Dedifferentiated amniotic fluid mesenchymal stem cell (primary cell): Measurements from ENCODE around the gene SMYD4.
A peak's percentile ranks its signal among the peaks of the same experiment; 100 is the strongest.
"Not testable (repeated sequence)": the region's sequence is repeated elsewhere in the genome, so short reads cannot be mapped to it uniquely, and the experiment has no call there.

Source experiments
- DNase-seq: peaks from one replicate; pipeline ENCODE4 v3.0.0-alpha.2; 2016; ENCODE audit errors: extremely low spot score

The SMYD4 gene

DNA sequence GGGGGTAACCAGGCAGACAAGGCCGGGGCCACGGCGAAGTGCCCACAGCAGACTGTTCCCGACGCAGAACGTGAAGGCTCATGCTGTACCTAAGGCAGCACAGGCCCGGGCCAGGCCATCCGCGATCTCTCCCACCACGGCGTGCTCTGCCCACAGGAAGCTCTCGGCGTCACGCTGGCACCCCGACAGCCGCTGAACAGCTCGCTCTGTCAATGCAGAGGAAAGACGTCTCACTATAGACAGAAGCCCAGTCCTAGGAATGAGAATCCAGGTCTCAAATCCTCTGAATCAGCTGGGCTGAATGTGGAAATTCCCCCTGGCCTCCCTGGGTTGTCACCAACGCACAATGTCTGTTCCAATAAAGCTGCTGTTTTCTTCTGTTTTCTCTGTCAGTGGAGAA lies 46.4 kb downstream of the SMYD4 start:
- no peak for DNase-seq

DNA sequence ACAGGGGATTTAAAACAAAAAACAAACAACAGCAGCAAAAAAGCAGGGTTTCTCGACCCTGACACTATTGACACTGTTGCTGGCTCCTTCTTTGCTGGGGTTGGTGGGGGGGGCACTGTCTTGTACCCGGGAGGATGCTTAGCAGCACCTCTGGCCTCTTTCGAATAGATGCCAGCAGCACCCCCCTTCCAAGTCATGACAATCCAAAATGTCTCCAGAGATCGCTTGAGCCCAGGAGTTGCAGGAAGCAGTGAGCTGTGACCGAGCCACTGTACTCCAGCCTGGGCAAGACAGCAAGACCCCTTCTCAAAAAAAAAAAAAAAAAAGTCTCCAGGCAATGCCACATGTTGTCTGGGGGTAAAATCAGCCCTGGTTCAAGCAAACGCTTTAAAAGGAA lies 47.5 kb downstream of the SMYD4 start:
- DNase-seq = no peak

DNA sequence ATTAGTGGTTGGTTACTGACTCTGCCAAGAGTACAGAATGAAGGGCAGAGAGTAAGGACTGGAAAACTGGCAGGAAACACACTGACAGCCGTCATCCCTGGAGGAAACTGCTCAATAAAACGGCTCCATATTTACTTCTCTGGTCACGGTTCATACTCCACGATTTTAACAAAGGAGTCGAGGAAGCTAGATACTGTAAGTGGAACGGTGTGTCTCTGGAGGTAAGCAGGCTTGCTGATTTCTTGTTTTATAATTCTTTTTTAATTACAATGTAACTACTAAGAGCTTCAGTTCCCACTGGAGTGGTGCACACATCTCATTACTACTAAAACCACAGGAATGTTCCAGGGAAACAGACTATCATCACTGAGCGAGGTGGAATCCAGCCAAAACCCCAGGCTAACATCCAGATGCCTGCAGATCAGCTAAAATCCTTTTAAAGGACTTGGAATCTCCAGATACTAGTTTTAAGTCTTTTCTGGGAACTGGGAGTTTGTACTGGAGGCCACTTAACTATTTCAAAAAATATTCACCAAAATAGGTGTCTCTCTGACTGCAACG lies 50.1 kb downstream of the SMYD4 start:
- DNase-seq = peak; percentile 92

DNA sequence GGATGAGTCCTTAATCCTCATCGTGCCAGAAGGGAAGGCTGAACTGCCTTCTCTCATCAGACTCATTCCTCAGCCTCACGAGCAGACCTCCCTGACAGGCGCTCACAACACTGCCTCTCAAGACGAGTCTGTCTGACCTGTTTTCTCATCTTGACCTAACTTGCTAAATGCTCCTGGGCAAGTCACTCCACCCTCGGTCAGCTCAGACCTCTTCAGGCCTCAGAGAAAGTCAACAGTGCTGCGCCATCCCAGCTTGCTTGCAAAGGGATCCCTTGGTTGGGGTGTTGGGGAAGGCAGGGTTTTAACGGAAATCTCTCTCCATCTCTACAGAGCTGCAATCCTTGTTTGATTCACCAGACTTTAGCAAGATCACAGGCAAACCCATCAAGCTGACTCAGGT lies 52.8 kb downstream of the SMYD4 start:
- DNase-seq = no peak

DNA sequence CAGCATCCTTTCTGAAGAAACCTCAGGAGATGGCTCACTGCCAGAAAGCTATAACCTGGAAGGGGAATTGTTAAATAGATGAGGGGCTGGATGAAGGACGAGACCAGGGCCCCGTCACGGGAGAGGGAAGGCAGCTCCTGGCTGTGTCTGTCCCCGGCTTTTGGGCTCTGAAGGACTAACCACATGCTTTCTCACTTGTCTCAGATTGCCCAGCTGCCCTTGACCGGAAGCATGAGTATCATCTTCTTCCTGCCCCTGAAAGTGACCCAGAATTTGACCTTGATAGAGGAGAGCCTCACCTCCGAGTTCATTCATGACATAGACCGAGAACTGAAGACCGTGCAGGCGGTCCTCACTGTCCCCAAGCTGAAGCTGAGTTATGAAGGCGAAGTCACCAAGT lies 53.4 kb downstream of the SMYD4 start:
- no peak for DNase-seq

DNA sequence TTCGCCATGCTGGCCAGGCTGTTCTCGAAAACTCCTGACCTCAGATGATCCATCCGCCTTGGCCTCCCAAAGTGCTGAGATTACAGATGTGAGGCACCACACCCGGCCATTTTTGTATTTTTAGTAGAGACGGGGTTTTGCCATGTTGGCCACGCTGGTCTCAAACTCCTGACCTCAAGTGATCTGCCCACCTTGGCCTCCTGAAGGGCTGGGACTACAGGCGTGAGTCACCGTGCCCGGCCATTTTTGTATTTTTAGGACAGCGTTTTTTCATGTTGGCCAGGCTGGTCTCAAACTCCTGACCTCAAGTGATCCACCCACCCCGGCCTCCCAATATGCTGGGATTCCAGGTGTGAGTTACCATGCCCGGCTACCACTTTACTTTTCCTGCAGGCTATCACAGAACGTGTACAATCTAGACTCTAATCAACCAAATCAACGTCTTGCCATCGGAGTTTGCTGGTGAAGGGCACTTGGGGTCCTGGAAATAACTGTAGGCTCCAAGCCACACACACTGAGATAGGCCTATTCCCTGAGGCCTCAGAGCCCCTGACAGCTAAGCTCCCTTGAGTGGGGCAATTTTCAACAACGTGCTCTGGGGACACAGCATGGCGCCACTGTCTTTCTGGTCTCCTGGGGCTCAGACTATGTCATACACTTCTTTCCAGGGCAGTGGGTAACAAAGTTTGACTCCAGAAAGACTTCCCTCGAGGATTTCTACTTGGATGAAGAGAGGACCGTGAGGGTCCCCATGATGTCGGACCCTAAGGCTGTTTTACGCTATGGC lies 55.1 kb downstream of the SMYD4 start:
- DNase-seq = no peak

DNA sequence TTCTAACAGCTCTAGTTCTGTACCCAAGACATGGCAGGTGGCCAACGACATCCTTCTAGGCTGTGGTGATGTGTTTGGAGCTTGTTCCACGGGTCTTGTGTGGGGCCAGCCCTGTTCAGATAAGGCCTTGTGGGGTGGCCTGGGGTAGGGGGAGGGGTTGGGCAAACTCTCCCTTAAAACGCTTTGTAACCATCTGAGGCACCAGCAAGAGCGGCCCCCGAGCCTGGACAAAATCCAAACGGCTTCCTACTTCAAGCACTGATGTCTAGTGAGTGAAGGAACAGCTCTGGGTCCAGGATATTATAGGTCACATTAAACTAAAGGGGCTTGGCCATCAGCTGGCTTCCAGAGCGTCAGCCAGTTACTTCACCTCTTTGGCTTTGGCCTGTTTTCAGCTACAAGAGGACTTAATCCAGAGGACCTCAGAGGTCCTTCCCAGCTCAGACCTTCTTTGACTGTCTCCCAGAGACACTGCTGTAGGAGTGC lies 56.0 kb downstream of the SMYD4 start:
- DNase-seq = no peak

DNA sequence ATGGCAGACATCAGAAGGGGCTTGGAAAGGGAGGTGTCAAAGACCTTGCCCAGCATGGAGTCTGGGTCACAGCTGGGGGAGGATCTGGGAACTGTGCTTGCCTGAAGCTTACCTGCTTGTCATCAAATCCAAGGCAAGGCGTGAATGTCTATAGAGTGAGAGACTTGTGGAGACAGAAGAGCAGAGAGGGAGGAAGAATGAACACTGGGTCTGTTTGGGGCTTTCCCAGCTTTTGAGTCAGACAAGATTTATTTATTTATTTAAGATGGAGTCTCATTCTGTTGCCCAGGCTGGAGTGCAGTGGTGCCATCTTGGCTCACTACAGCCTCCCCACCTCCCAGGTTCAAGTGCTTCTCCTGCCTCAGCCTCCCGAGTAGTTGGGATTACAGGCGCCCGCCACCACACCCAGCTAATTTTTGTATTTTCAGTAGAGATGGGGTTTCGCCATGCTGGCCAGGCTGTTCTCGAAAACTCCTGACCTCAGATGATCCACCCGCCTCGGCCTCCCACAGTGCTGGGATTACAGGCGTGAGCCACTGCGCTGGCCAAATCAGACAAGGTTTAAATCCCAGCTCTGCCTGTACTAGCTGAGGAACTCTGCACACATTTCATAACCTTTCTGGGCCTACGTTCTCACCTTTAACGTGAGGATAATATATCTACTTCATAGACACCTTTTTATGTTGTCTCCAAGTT lies 56.6 kb downstream of the SMYD4 start:
- DNase-seq = not testable (repeated sequence)

DNA sequence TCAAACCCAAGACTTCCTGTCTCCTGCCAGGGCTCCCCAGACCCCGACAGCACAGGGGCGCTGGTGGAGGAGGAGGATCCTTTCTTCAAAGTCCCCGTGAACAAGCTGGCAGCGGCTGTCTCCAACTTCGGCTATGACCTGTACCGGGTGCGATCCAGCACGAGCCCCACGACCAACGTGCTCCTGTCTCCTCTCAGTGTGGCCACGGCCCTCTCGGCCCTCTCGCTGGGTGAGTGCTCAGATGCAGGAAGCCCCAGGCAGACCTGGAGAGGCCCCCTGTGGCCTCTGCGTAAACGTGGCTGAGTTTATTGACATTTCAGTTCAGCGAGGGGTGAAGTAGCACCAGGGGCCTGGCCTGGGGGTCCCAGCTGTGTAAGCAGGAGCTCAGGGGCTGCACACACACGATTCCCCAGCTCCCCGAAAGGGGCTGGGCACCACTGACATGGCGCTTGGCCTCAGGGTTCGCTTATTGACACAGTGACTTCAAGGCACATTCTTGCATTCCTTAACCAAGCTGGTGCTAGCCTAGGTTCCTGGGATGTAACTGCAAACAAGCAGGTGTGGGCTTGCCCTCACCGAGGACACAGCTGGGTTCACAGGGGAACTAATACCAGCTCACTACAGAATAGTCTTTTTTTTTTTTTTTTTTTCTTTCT lies 59.8 kb downstream of the SMYD4 start:
- DNase-seq = no peak

DNA sequence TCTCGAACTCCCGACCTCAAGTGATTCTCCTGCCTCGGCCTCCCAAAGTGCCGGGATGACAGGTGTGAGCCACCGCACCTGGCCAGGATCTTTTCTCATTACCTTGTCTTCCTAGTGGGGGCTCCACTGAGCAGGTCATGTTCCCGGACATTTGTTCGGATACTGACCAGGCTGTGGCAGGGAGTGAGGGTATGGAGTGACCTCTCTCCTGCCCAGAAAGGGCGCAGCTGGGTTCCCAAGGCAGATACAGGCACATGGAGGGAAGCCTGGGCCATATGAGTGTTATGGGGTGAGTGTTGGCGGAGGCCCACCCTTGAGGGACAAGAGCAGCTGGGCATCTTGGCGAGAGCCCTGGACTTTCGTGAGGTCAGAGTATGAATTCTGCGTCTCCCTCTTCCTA lies 62.3 kb downstream of the SMYD4 start:
- no peak for DNase-seq

DNA sequence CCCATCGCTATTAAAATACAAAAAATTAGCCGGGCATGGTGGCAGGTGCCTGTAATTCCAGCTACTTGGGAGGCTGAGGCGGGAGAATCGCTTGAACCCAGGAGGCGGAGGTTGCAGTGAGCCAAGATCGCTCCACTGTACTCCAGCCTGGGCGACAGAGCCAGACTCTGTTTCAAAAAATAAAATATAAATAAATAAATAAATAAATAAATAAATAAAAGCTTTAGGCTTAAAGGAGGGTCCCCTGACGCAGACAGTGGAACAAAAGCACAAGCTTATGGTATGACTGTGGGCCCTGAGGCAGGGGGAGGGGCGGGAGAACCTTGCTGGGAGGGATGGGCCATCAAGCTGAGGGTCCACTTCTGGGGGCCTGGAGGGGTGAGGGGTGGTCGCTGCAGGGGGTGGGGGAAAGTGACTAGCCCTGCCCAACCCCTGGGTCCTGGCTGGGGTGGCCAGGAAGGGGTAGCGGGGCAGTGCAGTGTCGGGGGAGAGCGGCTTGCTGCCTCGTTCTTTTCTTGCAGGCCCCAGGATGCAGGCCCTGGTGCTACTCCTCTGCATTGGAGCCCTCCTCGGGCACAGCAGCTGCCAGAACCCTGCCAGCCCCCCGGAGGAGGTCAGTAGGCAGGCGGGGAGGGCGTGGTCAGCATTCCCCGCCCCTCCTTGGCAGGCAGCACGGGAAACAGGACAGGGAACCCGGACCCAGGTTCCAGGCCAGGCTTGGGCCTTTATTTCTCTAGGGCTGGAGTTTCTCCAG lies 63.1 kb downstream of the SMYD4 start:
- DNase-seq = no peak

DNA sequence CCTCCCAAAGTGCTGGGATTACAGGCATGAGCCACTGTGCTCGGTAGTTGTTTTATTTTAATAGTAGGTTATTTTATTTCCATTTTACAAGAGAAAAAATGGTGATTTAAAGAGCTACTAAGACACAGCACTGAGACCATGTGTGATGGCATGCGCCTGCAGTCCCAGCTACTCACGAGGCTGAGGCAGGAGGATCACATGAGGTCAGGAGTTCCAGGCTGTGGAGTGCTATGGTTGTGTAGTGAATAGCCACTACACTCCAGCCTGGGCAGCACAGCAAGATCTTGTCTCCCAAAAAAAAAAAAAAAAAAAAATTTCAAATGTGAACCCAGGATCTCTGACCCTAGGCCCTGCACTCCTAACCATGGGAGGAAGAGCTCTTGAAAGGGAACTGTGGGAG lies 64.1 kb downstream of the SMYD4 start:
- no peak for DNase-seq

DNA sequence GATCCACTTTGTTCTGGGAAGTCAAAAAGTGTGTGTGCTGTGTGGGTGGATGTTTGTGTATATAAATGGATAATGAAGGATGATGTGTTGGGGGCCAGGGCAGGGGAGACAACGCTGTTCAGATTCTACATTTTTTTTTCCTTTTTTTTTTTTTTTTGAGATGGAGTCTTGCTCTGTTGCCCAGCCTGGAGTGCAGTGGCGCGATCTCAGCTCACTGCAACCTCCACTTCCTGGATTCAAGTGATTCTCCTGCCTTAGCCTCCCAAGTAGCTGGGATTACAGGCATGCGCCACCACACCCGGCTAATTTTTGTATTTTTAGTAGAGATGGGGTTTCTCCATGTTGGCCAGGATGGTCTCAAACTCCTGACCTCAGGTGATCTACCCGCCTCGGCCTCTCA lies 65.0 kb downstream of the SMYD4 start:
- DNase-seq = not testable (repeated sequence)

DNA sequence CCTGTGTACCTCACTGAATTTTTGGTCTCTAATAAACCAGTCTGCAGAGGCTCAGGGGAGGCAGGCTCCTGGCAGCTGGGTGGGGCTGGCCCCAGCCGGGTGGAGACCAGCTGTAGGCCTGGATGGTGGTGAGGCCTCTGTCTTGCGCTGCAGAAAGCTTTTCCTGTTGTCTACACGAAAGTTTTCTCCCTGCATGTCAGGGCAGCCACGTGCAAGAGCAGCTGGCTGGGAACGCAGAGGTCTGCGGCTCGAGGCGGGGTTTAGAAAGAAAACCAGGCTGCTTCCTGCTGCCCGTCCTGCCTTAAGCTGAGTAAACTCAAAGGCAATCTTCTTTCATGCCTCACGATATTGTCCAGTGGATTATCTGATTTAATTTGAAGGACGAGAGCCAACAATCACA lies 65.4 kb downstream of the SMYD4 start:
- DNase-seq = peak; percentile 64

DNA sequence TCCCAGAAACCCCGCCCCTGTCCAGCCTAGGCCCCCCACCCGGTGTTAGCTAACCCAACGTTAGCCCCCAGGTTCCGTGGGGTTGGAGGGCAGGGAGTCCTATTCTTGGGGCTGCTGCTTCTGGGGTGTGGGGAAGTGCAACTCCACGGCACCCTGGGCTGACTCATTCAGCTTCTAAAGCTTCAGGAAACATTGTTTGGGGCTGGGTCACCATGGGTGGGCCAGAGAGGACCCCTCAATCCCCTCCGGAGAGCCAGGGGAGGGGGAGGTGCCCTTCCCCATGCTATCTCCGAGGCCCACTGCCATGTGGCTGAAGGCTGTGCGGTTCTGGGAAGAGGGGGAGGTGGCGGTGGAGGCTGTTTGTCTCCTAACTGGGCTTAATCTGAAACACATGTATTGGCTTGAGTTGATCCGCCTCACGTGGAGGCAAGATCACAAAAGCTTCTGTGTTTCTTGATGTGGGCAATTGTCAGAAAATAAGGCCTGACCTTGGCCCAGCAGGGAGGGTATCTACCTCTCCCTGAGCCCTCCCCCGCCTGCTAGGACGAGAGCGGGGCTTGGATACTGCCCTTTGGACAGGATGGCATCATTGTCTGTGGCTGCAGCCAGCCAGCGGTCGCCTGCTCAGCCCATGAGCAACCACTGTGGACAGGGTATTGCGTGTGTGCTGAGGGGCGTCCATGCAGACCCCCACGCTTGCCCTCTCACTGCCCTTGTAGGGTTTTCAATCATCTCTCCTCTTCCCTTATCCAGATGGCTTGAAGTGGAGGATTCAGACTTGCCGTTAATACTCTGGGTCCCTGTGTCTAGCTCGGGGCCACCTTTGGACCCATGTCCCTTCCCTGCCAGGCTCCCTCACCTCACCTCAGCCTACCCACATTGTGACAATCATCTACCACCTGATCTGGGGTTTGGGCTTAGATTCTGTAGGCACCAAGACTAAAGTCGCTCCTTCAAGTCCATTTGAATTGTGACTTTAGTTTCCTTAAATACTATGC lies 66.5 kb downstream of the SMYD4 start:
- peak; percentile 68 for DNase-seq

DNA sequence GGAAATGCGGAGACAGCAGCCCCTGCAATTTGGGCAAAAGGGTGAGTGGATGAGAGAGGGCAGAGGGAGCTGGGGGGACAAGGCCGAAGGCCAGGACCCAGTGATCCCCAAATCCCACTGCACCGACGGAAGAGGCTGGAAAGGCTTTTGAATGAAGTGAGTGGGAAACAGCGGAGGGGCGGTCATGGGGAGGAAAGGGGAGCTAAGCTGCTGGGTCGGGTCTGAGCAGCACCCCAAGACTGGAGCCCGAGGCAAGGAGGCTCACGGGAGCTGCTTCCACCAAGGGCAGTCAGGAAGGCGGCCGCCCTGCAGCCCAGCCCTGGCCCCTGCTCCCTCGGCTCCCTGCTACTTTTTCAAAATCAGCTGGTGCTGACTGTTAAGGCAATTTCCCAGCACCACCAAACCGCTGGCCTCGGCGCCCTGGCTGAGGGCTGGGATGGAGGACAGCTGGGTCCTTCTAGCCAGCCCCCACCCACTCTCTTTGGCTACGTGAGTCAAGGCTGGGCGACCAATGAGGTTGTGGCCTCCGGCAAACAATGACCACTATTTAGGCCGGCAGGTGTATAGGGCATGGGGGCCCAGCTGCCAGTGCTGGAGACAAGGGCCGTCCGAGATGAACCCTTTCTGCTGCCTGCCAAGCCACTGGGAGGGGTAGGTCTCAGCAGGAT lies 67.3 kb downstream of the SMYD4 start:
- no peak for DNase-seq

DNA sequence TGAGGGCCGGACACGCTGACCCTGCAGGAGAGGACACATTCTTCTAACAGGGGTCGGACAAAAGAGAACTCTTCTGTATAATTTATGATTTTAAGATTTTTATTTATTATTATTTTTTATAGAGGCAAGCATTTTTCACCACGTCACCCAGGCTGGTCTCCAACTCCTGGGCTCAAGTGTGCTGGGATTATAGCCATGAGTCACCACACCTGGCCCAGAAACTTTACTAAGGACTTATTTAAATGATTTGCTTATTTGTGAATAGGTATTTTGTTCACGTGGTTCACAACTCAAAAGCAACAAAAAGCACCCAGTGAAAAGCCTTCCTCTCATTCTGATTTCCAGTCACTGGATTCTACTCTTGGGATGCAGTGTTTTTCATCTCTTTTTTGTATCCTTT lies 70.2 kb downstream of the SMYD4 start:
- no peak for DNase-seq

DNA sequence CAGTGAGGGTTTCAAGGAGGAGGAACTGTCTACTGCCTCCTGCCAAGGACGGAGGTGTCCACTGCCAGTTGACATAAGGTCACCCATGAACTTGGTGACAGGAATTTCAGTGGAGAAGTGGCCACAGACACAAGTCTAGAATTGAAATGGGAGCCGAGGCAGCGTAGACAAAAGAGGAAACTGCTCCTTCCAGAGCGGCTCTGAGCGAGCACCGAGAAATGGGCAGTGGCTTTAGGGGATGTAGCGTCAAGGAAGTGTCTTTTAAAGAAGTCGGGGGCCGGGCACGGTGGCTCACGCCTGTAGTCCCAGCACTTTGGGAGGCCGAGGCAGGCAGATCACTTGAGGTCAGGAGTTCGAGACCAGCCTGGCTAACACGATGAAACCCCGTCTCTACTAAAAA lies 70.9 kb downstream of the SMYD4 start:
- no peak for DNase-seq

DNA sequence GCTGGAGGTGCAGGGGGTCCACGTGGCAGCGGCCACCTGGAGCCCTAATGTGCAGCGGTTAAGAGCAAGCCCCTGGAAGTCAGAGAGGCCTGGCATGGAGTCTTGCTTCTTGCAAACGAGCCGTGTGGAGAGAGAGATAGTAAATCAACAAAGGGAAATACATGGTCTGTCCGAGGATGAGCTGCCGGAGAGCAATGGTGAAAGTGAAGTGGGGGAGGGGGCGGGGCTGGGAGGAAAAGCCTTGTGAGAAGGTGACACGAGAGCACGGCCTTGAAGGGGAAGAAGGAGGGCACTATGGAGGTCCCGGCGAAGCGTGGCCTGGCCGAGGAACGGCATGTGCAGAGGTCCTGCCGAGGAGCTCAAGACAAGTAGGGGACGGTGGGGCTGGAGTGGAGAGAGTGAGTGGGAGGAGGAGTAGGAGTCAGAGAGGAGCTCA lies 73.9 kb downstream of the SMYD4 start:
- no peak for DNase-seq

DNA sequence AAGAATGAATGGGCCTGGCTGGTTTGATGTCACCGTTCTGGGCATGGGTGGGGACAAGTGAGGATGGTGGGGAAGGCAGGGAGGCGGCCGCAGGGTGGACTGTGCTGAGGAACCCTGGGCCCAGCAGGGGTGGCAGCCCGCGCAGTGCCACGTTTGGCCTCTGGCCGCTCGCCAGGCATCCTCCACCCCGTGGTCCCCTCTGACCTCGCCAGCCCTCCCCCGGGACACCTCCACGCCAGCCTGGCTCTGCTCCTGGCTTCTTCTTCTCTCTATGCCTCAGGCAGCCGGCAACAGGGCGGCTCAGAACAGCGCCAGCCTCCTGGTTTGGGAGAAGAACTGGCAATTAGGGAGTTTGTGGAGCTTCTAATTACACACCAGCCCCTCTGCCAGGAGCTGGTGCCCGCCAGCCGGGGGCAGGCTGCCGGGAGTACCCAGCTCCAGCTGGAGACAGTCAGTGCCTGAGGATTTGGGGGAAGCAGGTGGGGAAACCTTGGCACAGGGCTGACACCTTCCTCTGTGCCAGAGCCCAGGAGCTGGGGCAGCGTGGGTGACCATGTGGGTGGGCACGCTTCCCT lies 74.4 kb downstream of the SMYD4 start:
- DNase-seq = no peak
